Heart left ventricle (tissue), 16 donors: ENCODE data around the gene TOR1B. TPM values are rescaled to one million over a fixed set of nuclear protein-coding genes. Genes with fewer than 3 reads are reported as not detected.

ENCODE experiments used
- ATAC-seq, 4 donors: fragments of 200-7000 bp; cut with Tn5 transposase; one replicate each; pipeline ENCODE4 v1.9.1; 2020 to 2022; ENCODE audit warnings: moderate library complexity in 4 of 4, mild to moderate bottlenecking in 3 of 4, moderate number of reproducible peaks in 1 of 4
- DNase-seq, 5 donors: peaks; one replicate each; pipeline ENCODE4 v3.0.0-alpha.2; 2020
- H3K27ac ChIP-seq, 12 donors: fragments of 200-600 bp; sonication (generic) in 4 of 12; one replicate each; pipeline versions ENCODE4 v1.5.0 to v1.8.0; 2016 to 2022; ENCODE audit warnings: mild to moderate bottlenecking in 2 of 12
- H3K27me3 ChIP-seq, 9 donors: fragments of 200-600 bp; sonication (generic) in 2 of 9; one replicate each; pipeline versions ENCODE4 v1.5.1 to v1.8.0; 2016 to 2022; ENCODE audit warnings: mild to moderate bottlenecking in 3 of 9
- H3K36me3 ChIP-seq, 9 donors: fragments of 200-600 bp; sonication (generic) in 2 of 9; one replicate each; pipeline versions ENCODE4 v1.5.0 to v1.8.0; 2018 to 2022; ENCODE audit warnings: mild to moderate bottlenecking in 2 of 9
- H3K4me1 ChIP-seq, 12 donors: fragments of 200-600 bp; sonication (generic) in 4 of 12; one replicate each; pipeline versions ENCODE4 v1.5.0 to v1.8.0; 2016 to 2022; ENCODE audit warnings: mild to moderate bottlenecking in 3 of 12
- H3K4me3 ChIP-seq, 12 donors: fragments of 200-600 bp; sonication (generic) in 4 of 12; one replicate each; pipeline versions ENCODE4 v1.5.0 to v1.8.0; 2017 to 2022; ENCODE audit warnings: mild to moderate bottlenecking in 9 of 12, moderate library complexity in 4 of 12
- H3K9me3 ChIP-seq, 12 donors: fragments of 200-600 bp; sonication (generic) in 4 of 12; one replicate each; pipeline versions ENCODE4 v1.5.0 to v1.8.0; 2016 to 2022; ENCODE audit warnings: mild to moderate bottlenecking in 1 of 12
- CTCF ChIP-seq, 12 donors: fragments of 200-600 bp; sonication (generic) in 4 of 12; IDR thresholded peaks; one replicate each; pipeline versions ENCODE4 v1.5.0 to v1.8.0; 2018 to 2022; ENCODE audit warnings: antibody characterized with exemption in 12 of 12, mild to moderate bottlenecking in 5 of 12
- POLR2A ChIP-seq, 2 donors: fragments of 450-650 bp; IDR thresholded peaks; one replicate each; pipeline ENCODE4 v1.6.1; 2017; ENCODE audit warnings: antibody characterized with exemption in 2 of 2, mild to moderate bottlenecking in 2 of 2, moderate library complexity in 2 of 2
- WGBS, 4 donors: extraction: QIAGEN DNeasy Blood & Tissue Kit in 2 of 4; methylation state at CpG; one replicate each; pipeline versions ENCODE4 v1.1.5 to v1.1.7; 2013 to 2018; 5-methylcytosine and 5-hydroxymethylcytosine counted together
- intact Hi-C, 10 donors: fragments of 100-400 bp; cut with DNase I; formaldehyde crosslinking; loops; one replicate each; pipeline versions ENCODE4 v1.11.1 to v1.14.2; 2022
- polyA plus RNA-seq, 2 donors: library from polyadenylated mRNA; stranded (reverse); fragments of 200-250 nt; gene quantifications; one replicate each; pipeline ENCODE4 v1.2.3, GENCODE V29; 2013
- total RNA-seq, 9 donors: library from RNA; depleted of rRNA in 2 of 9; stranded (reverse); fragments of >200 nt in 2 of 9; fragmentation: NEBNext Ultra II Directional in 3 of 9; extraction: Animal tissue kit (Norgen Biotek cat#: 25700) in 3 of 9; gene quantifications; one replicate each; pipeline versions ENCODE4 v1.1.0 to v1.2.4, GENCODE V29; 2016 to 2023
- donor health status: ischemic (EF 13 %, LVEDD 7.1; RV severe dilation, severe dysfunction).
- donor health status: healthy with polysubstance abuse.
- donor health status: DM: no; HTN: yes; CAD: no.
- donor health status: DM: no; HTN: no; CAD: no.
- donor health status: ischemic (EF 25% LVEDD 6.9; RV normal size, moderate dysfunction).
- donor health status: ischemic (EF 25% LVEDD 5.7; RV mildly dilated, moderate dysfunction).
- donor health status: healthy.
- donor health status: DM: yes; HTN: yes; CAD: no.
- donor health status: ischemic (EF 35%, LVEDD 5.7; RV mildly dilated, moderate dysfunction).
- donor health status: nonischemic (EF 11% LVEDD 7.7; RV severe dilation, severe dysfunction).
- donor health status: DM: yes; HTN: yes; CAD: no.
- donor health status: PGD.
- donor health status: ischemic (EF 29% LVEDD 5.4; RV normal size, mild dysfunction).
- donor health status: nonischemic (EF 23%, LVEDD 6.1; RV moderate dilation, normal function).

TOR1B gene
- total and polyA plus RNA-seq, 11 donors = 7.3 to 20.7 (median 13.0) TPM

GRCh38 chr9:129853614-129854013 lies 50.6 kb downstream of the TOR1B start:
- intact Hi-C loops = no loop called here
- Histone ChIP-seq H3K36me3 (peaks cover 0 to 87% (median 83%) of the 10 kb centered on the region in 9 donors), H3K27me3 (no peaks in the 10 kb centered on the region), H3K4me1 (no peaks in the 10 kb centered on the region), H3K4me3 (no peak overlapping the region), H3K27ac (no peak overlapping the region), H3K9me3 (no peaks in the 10 kb centered on the region)
- TF ChIP-seq CTCF (IDR thresholded peaks at IDR 0.05) = no peak
- no peak for TF ChIP-seq POLR2A (IDR thresholded peaks at IDR 0.05)
- no peak for ATAC-seq
- no peak for DNase-seq
- WGBS, 4 donors = 56 to 84% (median 59%) methylated on average over 3 of the region's 3 CpGs

GRCh38 chr9:129854588-129855110 lies 51.7 kb downstream of the TOR1B start:
- intact Hi-C loops = no loop called here
- DNase-seq = no peak
- no peaks in the 10 kb centered on the region for H3K4me1 ChIP-seq
- WGBS, 4 donors = 90 to 95% (median 91%) methylated on average over 4 of the region's 4 CpGs
- ATAC-seq = no peak
- no peak for TF ChIP-seq CTCF (IDR thresholded peaks at IDR 0.05)
- no peak for TF ChIP-seq POLR2A (IDR thresholded peaks at IDR 0.05)
- H3K4me3 ChIP-seq = no peak overlapping the region
- H3K9me3 ChIP-seq = no peaks in the 10 kb centered on the region
- peaks cover 0 to 96% (median 87%) of the 10 kb centered on the region in 9 donors for H3K36me3 ChIP-seq
- no peaks in the 10 kb centered on the region for H3K27me3 ChIP-seq
- H3K27ac ChIP-seq = no peak overlapping the region

DNA sequence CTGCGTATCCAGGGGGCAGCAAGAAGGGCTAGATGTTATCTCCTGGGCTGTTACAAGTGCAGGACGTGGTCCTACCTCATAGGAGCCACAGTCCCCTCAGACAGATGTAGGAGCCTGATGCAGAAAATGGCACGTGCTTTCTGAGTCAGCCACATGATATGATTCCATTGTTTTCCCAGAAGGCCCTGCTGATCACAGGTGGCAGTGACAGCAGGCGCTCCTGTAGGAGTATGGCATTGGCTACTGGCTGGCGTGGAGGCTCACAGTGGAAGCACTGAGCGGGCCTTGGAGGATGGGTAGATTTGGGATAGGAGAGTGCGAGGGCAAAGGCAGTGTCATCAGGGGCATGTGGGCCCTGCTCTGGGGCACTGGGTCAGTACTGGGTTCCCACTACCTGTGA lies 54.2 kb downstream of the TOR1B start:
- intact Hi-C loops = no loop called here
- H3K4me1 ChIP-seq = no peaks in the 10 kb centered on the region
- WGBS, 4 donors = 90 to 94% (median 90%) methylated on average over 7 of the region's 7 CpGs
- no peaks in the 10 kb centered on the region for H3K9me3 ChIP-seq
- no peak overlapping the region for H3K27ac ChIP-seq
- H3K36me3 ChIP-seq = peaks cover 0 to 91% (median 82%) of the 10 kb centered on the region in 9 donors
- DNase-seq (no peak), ATAC-seq (no peak)
- no peak for TF ChIP-seq CTCF (IDR thresholded peaks at IDR 0.05)
- no peak for TF ChIP-seq POLR2A (IDR thresholded peaks at IDR 0.05)
- no peak overlapping the region for H3K4me3 ChIP-seq
- no peaks in the 10 kb centered on the region for H3K27me3 ChIP-seq

- Histone ChIP-seq H3K27me3 (no peaks in the 10 kb centered on the region), H3K4me1 (peaks cover 0 to 10% (median 0%) of the 10 kb centered on the region in 12 donors), H3K4me3 (no peak overlapping the region), H3K36me3 (peaks cover 0 to 90% (median 80%) of the 10 kb centered on the region in 9 donors), H3K9me3 (no peaks in the 10 kb centered on the region), H3K27ac (no peak overlapping the region)
- no peak for TF ChIP-seq POLR2A (IDR thresholded peaks at IDR 0.05)
- no peak for TF ChIP-seq CTCF (IDR thresholded peaks at IDR 0.05)
- ATAC-seq (no peak), DNase-seq (no peak)
- 82 to 95% (median 90%) methylated on average over 10 to 11 of the region's 11 CpGs for WGBS, 4 donors
- intact Hi-C loops = no loop called here
Observed at GRCh38 chr9:129858167-129858962, 55.4 kb downstream of the TOR1B start.

Other genes with a start within 250 kb of the TOR1B start
- not detected for gene C9orf50, start 182.1 kb upstream of the TOR1B start, total RNA-seq
- gene C9orf50, start 182.1 kb upstream of the TOR1B start, polyA plus RNA-seq = not detected
- gene NTMT1, start 177.0 kb upstream of the TOR1B start, total RNA-seq = 10 to 100 TPM; 39.0 to 76.7 (median 56.0) TPM
- 100 to 1,000 TPM in 1 of 2 donors, 10 to 100 TPM in 1; 87.7 to 111 TPM for gene NTMT1, start 177.0 kb upstream of the TOR1B start, polyA plus RNA-seq
- 10 to 100 TPM in 5 of 9 donors, 1 to 10 TPM in 4; 7.5 to 22.5 (median 10.3) TPM for gene ASB6, start 161.0 kb upstream of the TOR1B start, total RNA-seq
- 10 to 100 TPM in 1 of 2 donors, 1 to 10 TPM in 1; 8.2 to 17.2 TPM for gene ASB6, start 161.0 kb upstream of the TOR1B start, polyA plus RNA-seq
- 1 to 10 TPM in 3 of 9 donors, under 1 TPM in 5, not detected in 1; 0.22 to 1.5 (median 0.84) TPM for gene PRRX2, start 137.5 kb upstream of the TOR1B start, total RNA-seq
- under 1 TPM; 0.65 to 0.83 TPM for gene PRRX2, start 137.5 kb upstream of the TOR1B start, polyA plus RNA-seq
- 1 to 10 TPM in 4 of 9 donors, under 1 TPM in 5; 0.30 to 3.0 (median 0.83) TPM for gene PTGES, start 50.1 kb upstream of the TOR1B start, total RNA-seq
- 1 to 10 TPM; 1.5 to 2.7 TPM for gene PTGES, start 50.1 kb upstream of the TOR1B start, polyA plus RNA-seq
- gene TOR1A, start 21.0 kb downstream of the TOR1B start, total RNA-seq = 10 to 100 TPM; 11.0 to 27.3 (median 15.7) TPM
- 10 to 100 TPM; 10.5 to 23.3 TPM for gene TOR1A, start 21.0 kb downstream of the TOR1B start, polyA plus RNA-seq
- gene C9orf78, start 32.1 kb downstream of the TOR1B start, total RNA-seq = 10 to 100 TPM; 28.4 to 54.8 (median 32.5) TPM
- gene C9orf78, start 32.1 kb downstream of the TOR1B start, polyA plus RNA-seq = 10 to 100 TPM; 36.0 to 69.2 TPM
- 10 to 100 TPM in 7 of 9 donors, 1 to 10 TPM in 2; 9.5 to 19.7 (median 13.1) TPM for gene USP20, start 32.3 kb downstream of the TOR1B start, total RNA-seq
- 10 to 100 TPM in 1 of 2 donors, 1 to 10 TPM in 1; 9.4 to 12.1 TPM for gene USP20, start 32.3 kb downstream of the TOR1B start, polyA plus RNA-seq
- 10 to 100 TPM; 16.6 to 47.3 (median 24.8) TPM for gene FNBP1, start 240.0 kb downstream of the TOR1B start, total RNA-seq
- gene FNBP1, start 240.0 kb downstream of the TOR1B start, polyA plus RNA-seq = 10 to 100 TPM in 1 of 2 donors, 1 to 10 TPM in 1; 6.9 to 13.4 TPM